Progenitor cell of endocrine pancreas (in vitro differentiated cells): ENCODE data around the gene DNAJB12. TPM values are rescaled to one million over a fixed set of nuclear protein-coding genes. Genes with fewer than 3 reads are reported as not detected.

ENCODE experiments used
- DNase-seq: peaks from one replicate; pipeline ENCODE4 v3.0.0; 2021; ENCODE audit warnings: low spot score; ENCODE audit not compliant: unreplicated experiment
- H3K27ac Mint-ChIP-seq: 2 replicates; pipeline ENCODE4 v1.8.0; 2021; ENCODE audit warnings: mild to moderate bottlenecking, moderate library complexity, mixed read lengths
- H3K27me3 Mint-ChIP-seq: 2 replicates; pipeline ENCODE4 v1.8.0; 2021; ENCODE audit warnings: mixed read lengths
- H3K36me3 Mint-ChIP-seq: 2 replicates; pipeline ENCODE4 v1.8.0; 2022; ENCODE audit warnings: mixed read lengths; ENCODE audit not compliant: insufficient read depth
- H3K4me1 Mint-ChIP-seq: 2 replicates; pipeline ENCODE4 v1.8.0; 2021; ENCODE audit warnings: low read depth, mixed read lengths
- H3K4me3 Mint-ChIP-seq: 2 replicates; pipeline ENCODE4 v1.8.0; 2021; ENCODE audit warnings: low read depth, mild to moderate bottlenecking, moderate library complexity, mixed read lengths
- H3K9me3 Mint-ChIP-seq: 2 replicates; pipeline ENCODE4 v1.8.0; 2021; ENCODE audit warnings: low read depth, mixed read lengths
- CTCF ChIP-seq: fragments of 200-600 bp; sonication (generic); IDR thresholded peaks from one replicate; pipeline ENCODE4 v1.5.0; 2021; ENCODE audit warnings: antibody characterized with exemption, mild to moderate bottlenecking; ENCODE audit not compliant: unreplicated experiment
- total RNA-seq: library from RNA; stranded (reverse); gene quantifications from 2 replicates; pipeline ENCODE4 v1.2.1, GENCODE V29; 2021

Gene DNAJB12
- total RNA-seq, 1 donor from 2014 or later, result 34.7 TPM

GRCh38 chr10:72320676-72321247, 34.0 kb downstream of the DNAJB12 start:
- peak overlapping the region; percentile 93 for H3K27ac Mint-ChIP-seq
- peaks cover 10% of the 10 kb centered on the region for H3K27me3 Mint-ChIP-seq
- H3K9me3 Mint-ChIP-seq, result no peaks in the 10 kb centered on the region
- H3K4me3 Mint-ChIP-seq, result no peak overlapping the region
- peaks cover 18% of the 10 kb centered on the region for H3K4me1 Mint-ChIP-seq
- no peak for DNase-seq
- no peak for TF ChIP-seq CTCF
- H3K36me3 Mint-ChIP-seq, result no peaks in the 10 kb centered on the region

GRCh38 chr10:72319416-72320254, 35.1 kb downstream of the DNAJB12 start:
- Mint-ChIP-seq H3K27ac (peak overlapping the region; percentile 29), H3K9me3 (no peaks in the 10 kb centered on the region), H3K27me3 (peaks cover 10% of the 10 kb centered on the region), H3K4me3 (no peak overlapping the region), H3K36me3 (no peaks in the 10 kb centered on the region), H3K4me1 (peaks cover 12% of the 10 kb centered on the region)
- TF ChIP-seq CTCF, result no peak
- DNase-seq, result peak; percentile 35

- DNase-seq, result no peak
- H3K4me3 Mint-ChIP-seq, result no peak overlapping the region
- TF ChIP-seq CTCF, result no peak
- peaks cover 10% of the 10 kb centered on the region for H3K27me3 Mint-ChIP-seq
- H3K9me3 Mint-ChIP-seq, result no peaks in the 10 kb centered on the region
- H3K4me1 Mint-ChIP-seq, result peaks cover 12% of the 10 kb centered on the region
- H3K27ac Mint-ChIP-seq, result no peak overlapping the region
- H3K36me3 Mint-ChIP-seq, result no peaks in the 10 kb centered on the region
Observed at GRCh38 chr10:72318418-72319262, 36.1 kb downstream of the DNAJB12 start.

GRCh38 chr10:72316748-72317435, 37.8 kb downstream of the DNAJB12 start:
- no peaks in the 10 kb centered on the region for H3K9me3 Mint-ChIP-seq
- peaks cover 10% of the 10 kb centered on the region for H3K4me1 Mint-ChIP-seq
- no peak overlapping the region for H3K4me3 Mint-ChIP-seq
- H3K36me3 Mint-ChIP-seq, result no peaks in the 10 kb centered on the region
- DNase-seq, result no peak
- peaks cover 10% of the 10 kb centered on the region for H3K27me3 Mint-ChIP-seq
- TF ChIP-seq CTCF, result no peak
- H3K27ac Mint-ChIP-seq, result no peak overlapping the region

GRCh38 chr10:72316386-72316700, 38.4 kb downstream of the DNAJB12 start:
- H3K36me3 Mint-ChIP-seq, result no peaks in the 10 kb centered on the region
- no peaks in the 10 kb centered on the region for H3K9me3 Mint-ChIP-seq
- no peak overlapping the region for H3K4me3 Mint-ChIP-seq
- no peak for DNase-seq
- peaks cover 8% of the 10 kb centered on the region for H3K4me1 Mint-ChIP-seq
- no peak for TF ChIP-seq CTCF
- H3K27me3 Mint-ChIP-seq, result peaks cover 10% of the 10 kb centered on the region
- no peak overlapping the region for H3K27ac Mint-ChIP-seq
